GM18505 (cell line): ENCODE results near the gene FHOD1.

Source experiments
- ATAC-seq: cut with Tn5 transposase; IDR thresholded peaks from one replicate; pipeline ENCODE4 v1.9.1; 2021; ENCODE audit not compliant: unreplicated experiment
- POLR2A ChIP-seq: IDR thresholded peaks from 4 replicates; pipeline ENCODE4 v1.6.1; 2011; ENCODE audit warnings: borderline replicate concordance; ENCODE audit not compliant: insufficient read depth, insufficient read length; ENCODE audit errors: extremely low read depth

Gene FHOD1

GRCh38 chr16:67192781-67193361, 54.4 kb downstream of the FHOD1 start:
- TF ChIP-seq POLR2A = no peak
- ATAC-seq = no peak

GRCh38 chr16:67191995-67192681, 55.1 kb downstream of the FHOD1 start, which contains the start of gene E2F4:
Gene E2F4 (plus strand): TSS chr16:67192155. CDS start chr16:67192228, 73 bp downstream.
- peak; percentile 82 for ATAC-seq
- peak; percentile 87 for TF ChIP-seq POLR2A

DNA sequence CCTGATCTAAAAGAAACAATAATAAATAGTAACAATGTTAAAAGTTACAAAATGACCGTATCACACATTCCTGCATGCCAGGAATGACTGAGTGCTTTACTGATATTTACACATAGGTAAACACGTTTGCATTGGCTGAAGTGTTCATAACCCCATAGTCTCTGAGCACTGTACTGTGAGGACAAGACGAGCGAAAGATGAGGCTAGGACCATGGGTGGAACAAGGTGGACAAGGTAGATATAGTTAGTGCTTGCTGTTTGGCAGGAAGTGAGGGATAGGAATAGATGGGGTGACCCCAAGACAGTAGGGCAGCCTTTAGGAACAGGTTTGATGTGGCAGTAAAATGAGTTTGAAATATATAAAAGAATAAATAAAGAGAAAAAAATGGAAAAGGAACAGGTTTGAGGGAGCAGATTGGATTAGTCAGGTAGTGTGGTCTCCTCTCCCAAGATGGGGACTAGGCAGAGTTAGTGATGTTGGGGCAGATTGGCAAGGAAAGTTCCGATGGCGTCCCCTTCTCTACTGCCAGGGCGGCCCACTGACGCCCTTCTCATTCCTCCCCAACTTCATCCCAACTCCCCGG, 55.8 kb downstream of the FHOD1 start:
- TF ChIP-seq POLR2A = no peak
- ATAC-seq = no peak

DNA sequence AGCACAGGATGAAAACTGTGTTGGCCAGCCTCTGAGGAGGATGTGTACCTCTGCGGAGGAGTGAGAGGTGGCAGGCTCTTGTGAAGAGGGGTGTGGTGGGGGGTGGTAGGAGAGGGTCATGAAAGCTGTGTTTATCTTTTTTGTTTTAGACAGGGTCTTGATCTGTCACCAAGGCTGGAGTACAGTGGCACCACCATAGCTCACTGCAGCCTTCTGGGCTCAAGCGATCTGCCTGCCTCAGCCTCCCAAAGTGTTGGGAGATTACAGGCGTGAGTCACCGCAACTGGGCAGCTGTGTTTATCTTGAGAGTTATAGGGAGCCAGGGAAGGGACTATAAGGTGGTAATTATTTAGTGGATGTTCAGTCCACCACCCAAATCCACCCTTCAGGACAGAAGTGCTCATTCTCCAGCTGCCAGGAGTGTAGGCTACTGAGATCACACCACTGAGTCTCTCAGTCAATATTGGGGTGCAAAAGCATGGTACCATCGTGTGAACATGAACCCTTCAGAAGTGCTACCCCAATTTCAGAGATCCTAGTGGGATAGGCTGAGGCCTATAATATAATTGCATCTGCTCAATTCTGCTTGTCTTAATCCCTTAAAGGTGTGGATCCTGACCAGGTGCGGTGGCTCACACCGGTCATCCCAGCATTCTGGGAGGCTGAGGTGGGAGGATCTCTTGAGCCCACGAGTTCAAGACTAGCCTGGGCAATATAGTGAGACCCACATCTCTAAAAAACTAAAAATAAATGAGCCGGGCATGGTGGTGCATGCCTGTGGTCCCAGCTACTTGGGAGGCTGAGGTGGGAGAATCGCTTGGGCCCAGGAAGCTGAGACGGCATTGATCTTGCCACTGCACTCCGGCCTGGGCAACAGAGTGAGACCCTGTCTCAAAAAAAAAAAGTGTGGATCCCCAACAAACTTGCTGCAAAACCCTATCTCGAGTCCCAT, 56.6 kb downstream of the FHOD1 start:
- TF ChIP-seq POLR2A = no peak
- ATAC-seq = no peak

DNA sequence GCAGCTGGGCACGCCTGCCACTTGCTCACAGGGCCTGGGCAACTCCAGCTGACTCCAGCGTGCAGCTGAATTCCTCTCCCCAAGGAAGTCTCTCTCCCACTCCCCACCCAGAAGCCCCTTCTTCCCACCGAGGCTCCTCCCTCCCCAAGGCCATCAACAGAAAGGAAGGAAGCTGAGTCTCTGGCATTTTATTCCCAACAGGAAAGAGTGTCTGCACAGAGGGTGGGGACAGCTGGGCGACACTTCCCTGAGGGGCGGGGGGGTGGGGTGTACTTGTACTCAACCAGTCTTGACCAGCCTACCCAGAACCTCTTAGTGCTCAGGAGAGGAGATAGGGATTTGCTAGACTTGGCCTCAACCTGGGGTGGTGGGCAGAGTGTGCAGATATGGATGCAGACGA, 57.2 kb downstream of the FHOD1 start, which contains the start of gene EXOC3L1:
EXOC3L1 (minus strand) TSS at position 96 of the 400 bp plus-strand sequence. CDS start 460 bp downstream, outside the sequence.
- no peak for TF ChIP-seq POLR2A

GRCh38 chr16:67188798-67189197, 58.5 kb downstream of the FHOD1 start:
- TF ChIP-seq POLR2A = no peak
- ATAC-seq = no peak

More for the DNA sequence above, 57.2 kb downstream of the FHOD1 start, which contains the start of gene EXOC3L1:
- no peak for ATAC-seq

DNA sequence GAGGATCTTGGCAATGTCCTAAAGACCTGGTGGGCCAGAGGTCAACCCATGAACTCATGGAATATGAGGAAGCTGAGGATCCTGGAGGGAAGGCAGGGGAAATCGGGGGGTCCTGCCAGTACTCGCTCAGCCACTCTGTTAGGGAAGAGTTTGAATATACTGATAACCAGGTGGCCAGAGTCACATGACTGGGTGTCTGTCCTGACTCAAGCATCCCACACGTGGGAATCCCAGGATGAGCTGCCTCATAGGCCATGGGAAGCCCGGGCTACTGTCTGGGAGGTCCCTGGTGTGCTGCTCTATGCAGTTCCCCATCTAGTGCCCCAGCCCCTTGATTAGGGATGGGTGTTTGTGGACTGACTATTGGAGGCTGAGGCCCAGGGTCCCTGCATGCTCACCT, 59.0 kb downstream of the FHOD1 start:
- ATAC-seq = no peak
- no peak for TF ChIP-seq POLR2A

- ATAC-seq = no peak
- TF ChIP-seq POLR2A = no peak
Observed at GRCh38 chr16:67187175-67187890, 59.9 kb downstream of the FHOD1 start.

GRCh38 chr16:67186550-67186950, 60.7 kb downstream of the FHOD1 start:
- ATAC-seq = no peak
- no peak for TF ChIP-seq POLR2A

DNA sequence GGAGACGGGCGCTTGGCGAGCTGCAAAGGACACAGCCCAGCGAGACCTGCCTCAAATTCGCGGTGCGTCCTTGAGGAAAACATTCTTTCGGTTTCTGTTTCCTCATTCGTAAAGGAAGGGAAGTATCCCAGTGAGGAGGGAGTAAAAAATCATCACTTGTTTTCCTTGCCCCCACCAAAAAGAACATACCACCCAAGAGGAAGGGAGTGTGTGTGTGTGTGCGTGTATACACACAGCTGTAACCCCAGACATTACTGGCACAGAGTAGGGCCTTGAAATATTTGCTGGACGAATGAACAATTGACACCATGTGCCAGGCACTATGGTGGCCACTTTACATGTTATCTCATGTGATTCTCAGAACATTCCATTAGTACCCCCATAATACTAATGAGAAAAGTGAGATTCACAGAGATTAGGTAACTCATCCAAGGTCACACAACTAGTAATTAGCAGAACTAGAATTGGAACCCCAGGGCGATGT, 61.6 kb downstream of the FHOD1 start:
- no peak for TF ChIP-seq POLR2A
- ATAC-seq = no peak

- ATAC-seq = no peak
- TF ChIP-seq POLR2A = no peak
Observed at GRCh38 chr16:67184995-67185650, 62.2 kb downstream of the FHOD1 start.
